GOT3 (cell line): Measurements from ENCODE around the gene TMEM45B.
"Not testable (repeated sequence)": the region's sequence is repeated elsewhere in the genome, so short reads cannot be mapped to it uniquely, and the experiment has no call there.

Experiments
- DNase-seq: peaks from one replicate; lab custom pipeline; 2025; ENCODE audit warnings: mixed read lengths; lab: John Stamatoyannopoulos, UW

TMEM45B gene

DNA sequence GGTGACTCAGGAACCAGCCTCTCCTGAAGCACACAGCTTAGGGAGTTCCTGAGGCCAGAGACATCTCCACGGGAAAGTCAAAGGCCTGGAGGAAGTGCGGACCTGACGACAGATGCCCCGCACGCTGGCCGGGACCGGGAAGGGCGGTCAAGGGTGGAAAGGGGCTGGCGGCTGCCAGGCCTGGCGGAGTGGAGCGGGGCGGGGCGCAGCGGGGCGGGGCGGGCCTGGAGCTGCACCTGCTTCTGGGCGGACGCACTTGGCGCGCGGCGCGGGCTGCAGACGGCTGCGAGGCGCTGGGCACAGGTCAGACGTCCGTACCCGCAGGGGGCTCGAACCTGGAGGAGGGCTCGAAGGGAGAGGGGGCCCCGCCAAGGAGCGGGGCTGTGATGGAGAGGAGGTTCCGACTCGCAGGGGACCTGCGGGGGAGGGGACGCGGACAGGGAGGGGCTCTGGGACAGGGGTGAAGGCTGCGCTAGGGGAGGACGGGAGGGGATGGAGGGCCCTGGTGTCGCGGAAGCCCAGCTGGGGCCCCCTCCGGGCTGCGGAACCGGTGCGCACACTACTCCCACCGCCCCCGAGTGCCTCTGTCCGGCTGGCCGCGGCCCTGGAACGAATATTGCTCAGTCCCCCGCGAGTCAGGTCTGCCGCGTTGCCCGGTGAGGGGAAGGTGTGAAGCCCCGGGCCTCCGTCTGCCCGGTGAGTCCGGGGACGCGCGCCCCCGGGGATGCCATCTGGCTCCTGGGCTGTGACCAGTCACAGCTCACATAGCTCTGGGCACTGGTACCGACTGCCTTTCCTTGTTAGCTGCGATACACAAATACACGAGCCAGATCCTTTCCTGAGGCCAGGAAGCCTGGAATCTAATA, at the start of gene TMEM45B:
Gene TMEM45B, plus strand, starts transcription at position 253 of the 866 bp plus-strand sequence. CDS start 36,635 bp downstream, outside the sequence.
- DNase-seq: no peak

DNA sequence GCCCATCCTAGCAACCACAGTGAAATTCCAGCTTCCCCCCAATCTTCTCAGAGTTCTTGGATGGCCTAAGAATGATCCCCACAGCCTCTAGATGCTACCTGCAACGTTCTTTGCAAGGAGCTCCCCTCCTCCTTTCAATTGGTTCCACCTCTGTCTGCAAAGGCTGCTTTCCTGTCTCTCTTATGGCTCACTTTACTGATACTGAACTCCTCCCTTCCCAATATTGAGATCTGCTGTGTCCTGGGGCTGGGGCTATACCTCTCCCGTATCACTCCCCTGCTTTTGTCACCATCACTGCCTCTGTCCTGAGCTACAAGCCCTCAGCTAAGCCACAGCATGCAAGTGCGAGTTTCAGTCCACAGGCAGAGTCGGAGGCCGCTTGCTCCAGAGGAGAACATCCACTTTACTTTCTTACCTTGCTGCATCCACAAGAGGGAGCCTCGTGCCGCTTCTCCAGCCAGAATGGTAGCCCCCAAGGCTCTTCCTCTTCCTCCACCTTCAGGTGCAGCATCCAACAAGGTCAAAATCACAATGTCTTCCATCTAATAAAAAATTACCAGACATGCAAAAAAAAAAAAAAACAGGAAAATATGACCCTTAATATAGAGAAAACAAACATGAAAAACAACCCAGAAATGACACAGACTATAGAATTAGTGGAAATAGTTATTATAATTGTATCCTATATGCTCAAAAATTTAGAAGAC, 48.6 kb upstream of the TMEM45B start:
- no peak for DNase-seq

DNA sequence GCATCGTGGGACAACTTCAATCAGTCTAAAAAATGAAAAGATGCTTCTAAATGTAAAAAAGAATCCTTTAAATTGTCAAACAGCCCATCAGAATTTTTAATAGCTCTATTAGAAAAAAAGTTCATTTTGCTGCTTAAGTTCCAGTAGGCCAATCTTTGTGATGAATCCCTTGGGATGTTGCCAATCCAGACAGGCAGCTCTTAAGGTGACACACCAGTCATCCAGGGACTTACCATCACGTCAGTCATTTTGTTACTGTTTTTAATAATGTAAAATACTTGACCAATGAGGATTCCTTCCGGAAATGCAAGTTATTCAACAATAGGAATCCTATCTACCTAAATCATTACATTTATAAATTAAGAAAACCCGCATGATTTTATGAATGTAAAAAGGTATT, 47.8 kb upstream of the TMEM45B start:
- DNase-seq: no peak

DNA sequence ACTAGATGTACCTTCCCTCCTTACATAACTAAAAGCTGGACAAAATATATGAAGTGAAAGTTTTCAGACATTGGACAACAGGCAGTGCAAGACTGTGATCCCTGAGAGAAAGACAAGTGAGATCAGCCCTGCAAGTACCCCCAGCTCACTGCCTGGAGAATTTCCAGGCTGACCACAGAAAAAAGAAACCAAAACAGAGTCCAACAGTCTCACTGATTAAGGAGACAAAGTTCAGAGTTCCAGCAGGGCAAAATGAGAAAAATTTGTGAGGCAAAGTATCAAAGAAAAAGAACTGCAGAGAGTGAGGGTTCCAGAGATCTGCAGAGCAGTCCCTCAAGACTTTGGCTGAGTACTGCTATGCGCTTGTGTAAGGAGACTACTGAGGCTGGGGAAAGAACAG, 47.3 kb upstream of the TMEM45B start:
- DNase-seq: no peak

DNA sequence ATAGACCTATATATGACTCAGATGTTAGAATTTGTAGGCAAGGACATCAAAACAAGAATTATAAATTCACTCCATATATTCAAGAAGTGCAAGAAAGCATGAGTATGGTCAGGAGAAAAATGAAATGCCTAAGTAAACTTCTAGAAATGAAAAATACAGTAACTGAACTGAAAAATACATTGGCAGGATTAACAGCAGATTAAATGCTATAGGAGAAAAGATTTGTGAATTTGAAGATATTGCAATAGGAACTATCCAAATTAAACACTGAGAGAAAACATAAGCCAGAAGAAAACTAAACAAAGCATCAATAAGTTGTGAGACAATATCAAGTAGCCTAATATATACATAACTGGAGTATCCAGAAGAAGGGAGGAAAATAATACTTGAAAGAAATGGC, 46.6 kb upstream of the TMEM45B start:
- no peak for DNase-seq

DNA sequence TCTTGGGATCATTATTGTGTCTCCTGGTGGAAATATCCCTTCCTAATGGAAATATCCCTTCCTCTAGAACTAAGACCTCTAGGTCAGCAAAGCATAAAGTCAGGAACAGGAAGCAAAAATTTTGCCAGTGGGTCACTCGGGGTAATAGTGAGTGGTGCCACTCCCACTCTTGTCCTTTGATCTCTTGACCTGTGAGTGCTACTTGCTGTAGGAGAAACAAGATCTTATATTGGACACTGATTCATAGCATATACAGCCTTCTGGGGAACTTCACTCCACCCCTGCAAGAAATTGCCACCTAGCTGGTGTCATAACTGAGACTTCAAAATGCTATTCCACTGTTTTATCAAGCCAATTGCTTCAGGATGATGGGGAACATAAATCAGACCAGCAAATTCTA, 44.7 kb upstream of the TMEM45B start:
- DNase-seq: no peak

DNA sequence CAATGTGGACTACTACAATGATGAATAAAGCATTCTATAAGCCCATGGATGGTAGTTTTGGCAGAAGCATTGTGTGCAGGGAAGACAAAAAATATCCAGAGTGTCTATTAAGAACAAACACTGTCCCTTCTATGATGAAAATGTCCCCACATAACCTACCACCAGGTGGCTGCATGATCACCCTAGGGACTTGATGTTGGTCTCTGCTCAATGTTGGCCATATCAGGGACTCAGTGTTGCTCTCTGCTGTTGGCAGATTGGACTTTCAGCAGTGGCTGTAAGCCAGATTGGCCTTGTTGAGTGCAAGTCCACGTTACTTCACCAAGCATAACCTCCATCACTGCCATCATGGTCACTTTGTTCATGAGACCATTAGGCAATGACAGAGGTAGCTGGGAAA, 44.2 kb upstream of the TMEM45B start:
- not testable (repeated sequence) for DNase-seq

DNA sequence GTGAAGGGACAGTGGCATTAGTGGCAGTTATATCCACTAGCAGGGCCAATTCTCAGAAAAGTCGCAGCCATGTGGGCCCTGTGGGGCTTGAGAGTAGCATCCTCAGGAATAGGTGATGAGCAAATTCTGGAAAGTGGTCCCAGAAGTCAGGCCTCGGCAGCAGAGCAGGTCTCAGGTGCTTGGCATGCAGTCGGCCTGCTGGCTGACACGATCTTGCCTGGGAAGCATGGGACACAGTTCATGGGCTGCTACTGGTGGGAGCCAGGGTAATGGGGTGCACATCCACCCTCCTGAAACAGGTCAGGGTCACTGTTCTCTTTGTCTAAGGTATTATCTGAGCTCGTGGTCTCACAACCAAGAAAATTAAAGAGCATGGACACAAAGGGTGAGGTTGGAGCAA, 36.8 kb upstream of the TMEM45B start:
- DNase-seq: no peak

DNA sequence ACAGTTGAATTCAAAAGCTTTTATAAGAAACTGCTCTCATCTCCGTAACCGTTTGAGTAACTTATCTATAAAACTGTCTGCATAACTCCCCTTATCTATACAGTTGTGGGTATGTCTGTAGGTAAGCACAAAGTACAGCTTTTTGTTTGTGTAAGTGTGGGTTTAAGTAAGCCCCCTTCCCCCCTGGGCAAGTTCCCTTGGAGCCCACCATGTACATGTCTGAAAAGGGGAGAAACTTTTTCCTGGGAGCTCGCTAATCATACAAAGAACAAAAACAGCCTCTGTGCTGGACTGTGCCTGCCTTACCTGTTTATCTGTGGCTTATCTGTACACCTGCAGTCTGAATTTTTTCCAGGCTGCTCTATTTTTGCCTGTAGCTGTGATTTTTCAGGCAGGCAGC, 36.3 kb upstream of the TMEM45B start:
- DNase-seq: no peak

DNA sequence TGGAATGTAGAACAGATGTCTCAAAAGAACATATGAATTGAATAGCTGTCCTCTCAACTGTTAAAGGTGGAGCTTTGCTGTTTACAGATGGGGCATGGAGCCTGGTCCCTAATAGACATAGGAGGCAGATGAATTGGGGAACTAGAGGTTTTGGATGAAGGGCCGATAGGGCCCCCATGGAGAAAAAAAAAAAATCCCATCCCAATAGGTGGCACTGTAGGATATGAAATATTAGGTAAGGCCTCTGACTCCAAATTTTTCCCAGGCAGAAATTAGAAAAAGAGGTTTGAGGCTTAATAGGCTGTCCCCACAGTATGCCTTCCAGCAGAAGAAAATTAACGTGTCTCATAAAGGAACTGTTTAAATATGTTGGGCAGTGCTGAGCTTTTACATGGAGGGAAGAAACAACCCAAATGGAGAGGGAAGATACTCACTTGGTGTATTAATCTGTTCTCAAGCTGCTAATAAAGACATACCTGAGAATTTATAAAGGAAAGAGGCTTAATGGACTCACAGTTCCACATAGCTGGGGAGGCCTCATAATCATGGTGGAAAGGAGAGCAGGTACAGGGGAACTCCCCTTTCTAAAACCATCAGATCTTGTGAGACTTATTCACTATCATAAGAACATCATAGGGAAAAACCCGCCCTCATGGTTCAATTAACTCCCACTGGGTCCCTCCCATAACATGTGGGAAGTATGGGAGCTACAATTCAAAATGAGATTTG, 30.1 kb upstream of the TMEM45B start:
- DNase-seq: no peak

DNA sequence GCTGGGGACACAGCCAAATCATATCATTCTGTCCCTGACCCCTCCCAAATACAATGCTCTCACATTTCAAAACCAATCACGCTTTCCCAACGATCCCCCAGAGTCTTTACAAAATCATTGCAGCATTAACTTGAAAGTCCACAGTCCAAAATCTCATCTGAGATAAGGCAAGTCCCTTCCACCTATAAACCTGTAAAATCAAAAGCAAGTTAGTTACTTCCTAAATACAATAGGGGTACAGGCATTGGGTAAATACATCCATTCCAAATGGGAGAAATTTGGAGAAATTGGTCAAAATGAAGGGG, 29.6 kb upstream of the TMEM45B start:
- DNase-seq: not testable (repeated sequence)

DNA sequence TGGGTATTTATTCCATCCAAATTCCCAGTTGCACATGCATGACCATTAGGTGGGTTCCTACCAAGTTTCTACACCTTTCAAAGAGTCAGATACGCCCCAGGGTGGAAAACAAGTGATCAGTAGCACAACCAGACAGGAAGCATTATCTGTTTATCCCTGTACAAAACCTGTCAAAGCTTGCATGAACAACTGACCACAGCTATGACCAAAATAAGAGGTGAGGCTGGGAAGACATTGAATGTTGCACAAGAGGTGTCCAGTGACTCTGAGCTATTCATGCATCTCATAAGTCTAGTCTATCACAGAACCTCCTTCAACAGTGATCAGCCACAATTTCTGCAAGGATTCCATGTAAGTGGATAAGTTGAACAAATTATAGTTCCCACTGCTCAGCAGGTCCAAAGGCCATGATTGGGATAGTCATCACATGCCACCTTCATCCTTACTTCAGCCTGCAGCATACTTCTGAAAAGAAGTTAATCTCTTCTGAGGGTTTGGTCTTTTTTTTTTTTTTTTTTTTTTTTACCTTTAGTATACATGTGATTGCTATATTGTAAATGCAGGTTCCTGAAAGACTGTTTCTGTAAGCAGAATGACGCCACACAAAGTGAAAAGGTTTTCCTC, 28.0 kb upstream of the TMEM45B start:
- DNase-seq: no peak

DNA sequence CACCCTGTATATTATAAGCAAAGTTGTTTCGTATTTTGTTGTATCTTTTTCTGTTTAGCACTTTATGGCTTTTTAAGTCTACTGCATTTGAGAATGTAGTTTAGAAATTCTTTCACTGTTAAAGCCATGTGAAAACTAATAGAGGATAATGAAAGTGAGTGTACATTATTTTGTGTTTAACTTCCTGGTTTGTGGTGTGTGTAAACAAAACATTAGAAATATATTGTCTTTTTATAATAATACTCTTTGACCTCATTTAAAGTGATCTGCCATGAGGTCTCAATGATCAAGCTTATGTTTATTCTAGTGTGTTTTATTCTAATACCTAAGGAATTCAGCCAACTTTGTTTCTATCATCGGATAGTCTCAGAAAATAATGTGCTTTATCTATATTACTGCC, 27.4 kb upstream of the TMEM45B start:
- no peak for DNase-seq

DNA sequence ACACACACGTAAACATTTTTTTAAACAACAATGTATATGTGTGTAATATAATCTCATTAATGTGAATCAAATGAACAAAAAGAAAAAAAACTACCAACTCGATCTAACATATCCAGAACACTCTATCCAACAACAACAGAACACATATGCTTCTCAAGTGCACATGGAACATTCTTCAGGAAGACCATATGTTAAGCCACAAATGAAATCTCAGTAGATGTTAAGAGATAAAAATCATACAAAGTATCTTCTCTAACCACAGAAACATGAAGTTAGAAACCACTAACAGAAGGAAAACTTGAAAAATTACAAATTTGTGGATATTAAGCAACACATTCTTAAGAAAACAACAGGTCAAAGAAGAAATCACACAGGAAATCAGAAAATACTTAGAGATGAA, 25.5 kb upstream of the TMEM45B start:
- no peak for DNase-seq

DNA sequence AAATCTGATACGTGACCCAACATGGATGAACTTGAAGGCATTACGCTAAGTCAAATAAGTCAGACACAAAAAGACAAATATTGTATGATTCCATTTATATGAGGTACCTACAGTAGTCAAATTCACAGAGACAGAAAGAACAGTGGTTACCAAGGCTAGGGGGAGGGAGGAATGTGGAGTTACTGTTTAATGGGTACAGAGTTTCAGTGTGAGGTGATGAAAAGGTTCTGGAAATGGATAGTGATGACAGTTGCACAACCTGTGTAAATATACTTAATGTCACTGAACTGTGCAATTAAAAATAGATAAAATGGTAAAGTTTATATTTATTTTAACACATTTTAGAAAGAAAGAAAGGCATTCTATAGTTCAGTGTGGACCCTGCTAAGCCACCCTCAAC, 24.1 kb upstream of the TMEM45B start:
- DNase-seq: no peak

DNA sequence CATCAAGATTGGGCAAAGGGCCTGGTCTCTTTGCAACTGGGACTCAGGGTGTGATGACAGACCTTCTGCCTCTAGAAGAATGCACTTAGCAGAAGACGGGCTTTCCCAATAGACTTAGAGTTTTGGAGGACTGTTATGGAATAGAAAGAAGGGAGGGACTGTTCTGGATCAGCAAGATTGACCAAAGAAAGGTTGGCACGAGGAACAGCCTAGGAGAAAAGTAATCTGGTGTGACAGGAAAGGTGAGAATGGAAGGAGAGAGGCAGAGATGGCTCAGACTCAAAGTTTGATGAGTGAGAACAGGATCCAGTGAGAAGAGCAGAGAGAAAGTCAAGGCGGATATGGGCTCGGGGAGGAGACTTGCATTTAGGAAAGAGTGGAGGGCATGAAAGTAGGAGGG, 23.0 kb upstream of the TMEM45B start:
- DNase-seq: no peak

DNA sequence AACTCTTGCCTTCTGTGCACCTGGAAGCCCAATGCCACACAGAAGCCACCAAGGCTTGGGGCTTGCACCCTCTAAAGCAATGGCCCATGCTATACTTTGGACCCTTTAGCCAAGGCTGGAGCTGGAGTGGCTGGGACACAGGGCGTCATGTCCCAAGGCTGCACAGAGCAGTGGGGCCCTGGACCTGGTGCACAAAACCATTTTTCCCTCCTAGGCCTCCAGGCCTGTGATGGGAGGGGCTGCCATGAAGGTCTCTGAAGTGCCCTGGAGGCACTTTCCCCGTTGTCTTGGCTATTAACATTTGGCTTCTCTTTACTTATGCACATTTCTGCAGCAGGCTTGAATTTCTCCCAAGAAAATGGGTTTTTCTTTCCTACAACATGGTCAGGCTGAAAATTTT, 20.6 kb upstream of the TMEM45B start:
- DNase-seq: no peak

DNA sequence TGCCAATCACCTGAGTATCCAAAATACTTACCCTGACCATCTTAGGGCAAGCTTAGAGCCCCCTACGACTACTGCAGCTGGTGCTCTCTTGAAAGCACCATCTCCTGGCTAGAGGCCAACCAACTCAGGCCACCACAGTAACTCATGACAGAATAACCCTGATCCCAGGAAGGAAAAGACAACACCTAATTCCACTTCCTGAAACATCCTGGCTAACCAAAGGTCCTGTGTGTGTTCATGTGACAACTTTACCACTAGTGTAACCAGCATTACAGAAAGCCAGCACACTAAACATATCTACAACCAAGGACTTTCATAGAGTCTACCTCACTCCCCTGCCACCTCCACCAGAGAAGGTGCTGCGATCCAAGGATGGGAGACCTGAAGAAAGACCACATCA, 17.4 kb upstream of the TMEM45B start:
- no peak for DNase-seq

DNA sequence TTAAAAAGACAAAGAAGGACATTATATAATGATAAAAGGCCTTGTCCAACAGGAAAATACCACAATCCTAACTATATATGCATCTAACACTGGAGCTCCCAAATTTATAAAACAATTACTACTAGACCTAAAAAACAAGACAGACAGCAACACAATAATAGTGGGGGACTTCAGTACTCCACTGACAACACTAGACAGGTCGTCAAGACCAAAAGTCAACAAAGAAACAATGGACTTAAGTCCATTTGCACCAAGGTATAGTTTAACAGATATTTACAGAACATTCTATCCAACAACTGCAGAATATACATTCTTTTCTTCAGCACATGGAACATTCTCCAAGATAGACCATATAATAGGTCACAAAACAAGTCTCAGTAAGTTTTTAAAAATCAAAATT, 15.5 kb upstream of the TMEM45B start:
- not testable (repeated sequence) for DNase-seq

DNA sequence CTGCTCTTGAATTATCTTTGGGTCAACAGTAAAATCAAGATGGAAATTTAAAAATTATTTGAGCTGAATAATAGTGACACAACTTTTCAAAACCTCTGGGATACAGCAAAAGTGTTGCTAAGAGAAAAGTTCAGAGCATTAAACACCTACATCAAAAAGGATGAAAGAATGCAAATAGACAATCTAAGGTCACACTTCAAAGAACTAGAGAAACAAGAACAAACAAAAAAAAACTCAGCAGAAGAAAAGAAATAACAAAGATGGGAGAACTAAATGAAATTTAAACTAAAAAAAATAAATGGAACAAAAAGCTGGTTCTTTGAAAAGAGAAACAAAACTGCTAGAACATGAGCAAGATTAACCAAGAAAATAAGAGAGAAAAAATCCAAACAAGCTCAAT, 15.0 kb upstream of the TMEM45B start:
- no peak for DNase-seq

DNA sequence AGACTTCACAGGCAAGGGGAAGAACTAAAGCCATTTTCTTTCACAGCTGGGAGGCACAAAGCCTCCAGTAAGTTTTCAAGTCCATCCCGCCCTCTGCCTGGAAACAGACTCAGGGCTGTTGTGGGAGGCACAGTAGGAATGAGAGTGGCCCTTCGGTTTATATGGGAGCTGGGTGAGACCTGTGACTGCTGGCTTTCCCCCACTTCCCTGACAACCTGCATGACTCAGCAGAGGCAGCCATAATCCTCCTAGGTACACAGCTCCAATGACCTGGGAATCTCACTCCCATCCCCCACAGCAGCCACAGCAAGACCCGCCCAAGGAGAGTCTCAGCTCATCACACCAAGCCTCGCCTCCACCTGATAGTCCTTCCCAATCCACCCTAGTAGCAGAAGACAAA, 12.1 kb upstream of the TMEM45B start:
- no peak for DNase-seq

DNA sequence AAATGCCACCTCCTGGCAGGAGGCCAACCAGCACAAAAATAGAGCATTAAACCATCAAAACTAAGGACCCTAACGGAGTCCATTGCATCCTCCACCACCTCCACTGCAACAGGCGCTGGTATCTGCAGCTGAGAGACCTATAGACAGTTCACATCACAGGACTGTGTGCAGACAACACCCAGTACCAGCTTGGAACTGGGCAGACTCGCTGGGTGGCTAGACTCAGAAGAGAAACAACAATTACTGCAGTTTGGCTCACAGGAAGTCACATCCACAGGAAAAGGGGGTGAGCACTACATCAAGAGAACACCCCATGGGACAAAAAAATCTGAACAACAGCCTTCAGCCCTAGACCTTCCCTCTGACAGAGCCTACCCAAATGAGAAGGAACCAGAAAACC, 11.6 kb upstream of the TMEM45B start:
- DNase-seq: no peak

DNA sequence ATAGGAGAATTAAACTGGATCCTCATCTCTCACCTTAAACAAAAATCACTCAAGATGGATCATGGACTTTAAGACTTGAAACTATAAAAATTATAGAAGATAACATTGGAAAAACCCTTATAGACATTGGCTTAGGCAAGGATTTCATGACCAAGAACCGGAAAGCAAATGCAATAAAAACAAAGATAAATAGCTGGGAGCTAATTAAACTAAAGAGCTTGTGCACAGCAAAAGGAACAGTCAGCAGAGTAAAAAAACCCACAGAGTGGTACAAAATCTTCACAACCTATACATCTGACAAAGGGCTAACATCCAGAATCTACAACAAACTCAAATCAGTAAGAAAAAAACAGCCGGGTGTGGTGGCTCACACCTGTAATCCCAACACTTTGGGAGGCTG, 7.4 kb upstream of the TMEM45B start:
- DNase-seq: not testable (repeated sequence)
